ENCODE data around the gene PHYKPL.

DNA sequence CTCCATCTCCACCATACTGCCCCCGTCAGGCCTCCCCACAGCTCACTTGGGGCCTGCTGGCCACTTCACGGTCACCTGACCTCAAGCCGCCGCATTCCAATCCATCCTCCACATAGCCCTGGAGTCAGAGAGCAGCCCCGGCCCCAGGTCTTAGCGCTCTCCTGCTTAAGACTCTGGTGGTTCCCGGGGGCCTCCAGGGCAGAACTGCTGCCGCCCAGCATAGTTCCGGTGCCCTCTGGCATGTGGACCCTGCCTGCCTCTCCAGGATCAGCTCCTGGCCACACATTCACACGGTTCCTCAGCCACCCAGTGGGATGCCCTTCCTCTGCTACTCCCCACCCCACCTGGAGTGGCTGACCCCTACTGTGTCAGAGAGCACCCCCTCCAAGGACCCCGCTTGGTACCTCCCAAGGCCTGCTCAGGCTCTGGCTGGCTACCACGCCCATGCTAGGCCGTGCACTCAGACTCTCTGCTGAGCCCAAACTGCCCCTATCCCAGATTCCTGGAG lies 8.7 kb downstream of the PHYKPL start:
- TF ChIP-seq, protein P1, sequence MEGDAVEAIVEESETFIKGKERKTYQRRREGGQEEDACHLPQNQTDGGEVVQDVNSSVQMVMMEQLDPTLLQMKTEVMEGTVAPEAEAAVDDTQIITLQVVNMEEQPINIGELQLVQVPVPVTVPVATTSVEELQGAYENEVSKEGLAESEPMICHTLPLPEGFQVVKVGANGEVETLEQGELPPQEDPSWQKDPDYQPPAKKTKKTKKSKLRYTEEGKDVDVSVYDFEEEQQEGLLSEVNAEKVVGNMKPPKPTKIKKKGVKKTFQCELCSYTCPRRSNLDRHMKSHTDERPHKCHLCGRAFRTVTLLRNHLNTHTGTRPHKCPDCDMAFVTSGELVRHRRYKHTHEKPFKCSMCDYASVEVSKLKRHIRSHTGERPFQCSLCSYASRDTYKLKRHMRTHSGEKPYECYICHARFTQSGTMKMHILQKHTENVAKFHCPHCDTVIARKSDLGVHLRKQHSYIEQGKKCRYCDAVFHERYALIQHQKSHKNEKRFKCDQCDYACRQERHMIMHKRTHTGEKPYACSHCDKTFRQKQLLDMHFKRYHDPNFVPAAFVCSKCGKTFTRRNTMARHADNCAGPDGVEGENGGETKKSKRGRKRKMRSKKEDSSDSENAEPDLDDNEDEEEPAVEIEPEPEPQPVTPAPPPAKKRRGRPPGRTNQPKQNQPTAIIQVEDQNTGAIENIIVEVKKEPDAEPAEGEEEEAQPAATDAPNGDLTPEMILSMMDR (IDR thresholded peaks at IDR 0.05; ENCODE audit: borderline replicate concordance, extremely low read depth, low read length, poor library complexity, severe bottlenecking), result no peak
- TF ChIP-seq EZH2 (IDR thresholded peaks at IDR 0.05; ENCODE audit: borderline replicate concordance, low read depth, low read length, severe bottlenecking), result no peak
